SK-MEL-5 (cell line): ENCODE measurements around the gene PPP1R12A. TPM values are rescaled to one million over a fixed set of nuclear protein-coding genes. Genes with fewer than 3 reads are reported as not detected.

ENCODE experiments used
- DNase-seq: peaks from one replicate; pipeline ENCODE4 v3.0.0-alpha.2; 2016; ENCODE audit warnings: low read depth, low spot score
- in situ Hi-C: cut with HindIII; loops from 2 replicates; pipeline ENCODE4 v1.10.0; 2016; ENCODE audit warnings: low sequenced_read_pairs, high pct_unique_total_duplicates, low pct_unique_long_range_greater_than_20kb
- small RNA-seq, 2 experiments: library from RNA; depleted of rRNA; stranded (forward); fragments of <200 nt; gene quantifications; one replicate each; pipeline ENCODE3, GENCODE V24; 2014
- total RNA-seq: library from RNA; depleted of rRNA; stranded (reverse); fragments of >200 nt; shearing (Covaris generic); gene quantifications from 2 replicates; pipeline ENCODE4 v1.2.3, GENCODE V29; 2014; rRNA removed

Gene PPP1R12A
- total RNA-seq, 1 experiment from 2014 or later: 44.4 TPM

DNA sequence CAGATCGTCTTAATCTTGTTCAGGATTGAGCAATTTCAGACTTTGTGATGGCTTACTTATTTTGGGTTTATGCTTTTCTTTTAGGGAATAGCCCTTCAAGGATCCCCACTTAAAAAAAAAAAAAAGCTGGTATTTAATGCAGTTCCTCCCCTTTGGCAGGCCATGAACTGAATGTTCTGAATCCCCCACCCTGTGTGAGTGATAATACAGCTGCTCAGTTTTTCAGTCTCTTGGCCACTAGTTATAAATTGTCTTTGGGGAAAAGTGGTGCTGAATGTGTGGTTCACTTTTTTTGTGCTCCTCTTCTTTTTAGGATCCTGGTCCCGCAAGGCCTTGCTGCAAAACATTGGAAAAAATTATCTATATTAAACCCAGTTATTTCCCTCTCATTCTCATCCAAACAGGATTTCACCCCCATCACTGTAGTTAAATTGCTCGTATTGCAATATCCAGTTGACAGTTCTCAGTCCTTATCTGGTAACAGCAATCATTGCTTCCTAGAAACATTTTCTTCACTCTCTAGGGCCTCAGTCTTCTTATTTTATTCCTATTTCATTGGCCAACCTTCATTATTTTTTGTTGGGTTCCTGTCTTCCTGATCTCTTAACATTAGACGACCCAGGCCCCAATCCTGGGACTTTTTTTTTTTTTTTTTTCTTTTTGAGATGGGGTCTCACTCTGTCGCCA is 171.0 kb downstream of the PPP1R12A start:
- in situ Hi-C loops: no loop called here
- no peak for DNase-seq

DNA sequence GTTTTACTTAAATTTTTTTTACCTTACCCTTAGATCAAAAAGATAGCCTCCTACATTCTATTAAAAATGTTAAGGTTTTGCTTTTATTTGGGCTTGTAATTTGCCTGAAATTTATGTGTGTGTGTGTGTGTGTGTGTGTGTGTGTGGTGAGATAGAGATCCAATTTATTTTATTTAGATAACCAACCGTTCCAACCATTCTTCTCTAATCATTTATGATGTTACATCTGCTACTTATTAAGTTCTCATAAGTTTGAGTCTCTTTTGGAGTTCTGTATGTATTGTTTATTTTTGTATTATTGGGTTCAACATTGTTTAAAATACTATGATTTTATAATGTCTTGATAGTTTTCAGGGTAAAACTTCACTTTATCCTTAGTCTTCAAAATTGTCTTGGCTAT is 173.6 kb downstream of the PPP1R12A start:
- no peak for DNase-seq
- in situ Hi-C loops: no loop called here

DNA sequence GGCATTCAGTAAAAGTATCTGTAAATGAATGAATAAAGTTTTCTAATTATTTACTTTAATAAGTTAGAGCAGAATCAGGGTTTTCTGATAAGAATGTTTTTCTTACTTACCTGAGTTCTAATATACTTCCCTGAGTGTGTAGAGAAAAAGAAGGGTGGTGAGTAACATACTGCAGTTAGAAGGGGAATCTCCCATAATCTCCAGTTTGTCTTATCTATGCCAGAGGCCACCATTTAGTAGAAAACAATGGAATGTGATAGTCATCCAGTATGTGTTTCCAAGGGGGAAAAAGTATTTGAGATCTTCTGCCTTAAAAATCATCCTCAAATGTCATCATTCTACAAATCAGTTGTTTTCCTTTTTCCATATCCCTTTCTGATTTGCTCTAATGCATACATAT is 187.6 kb downstream of the PPP1R12A start:
- DNase-seq: no peak

DNA sequence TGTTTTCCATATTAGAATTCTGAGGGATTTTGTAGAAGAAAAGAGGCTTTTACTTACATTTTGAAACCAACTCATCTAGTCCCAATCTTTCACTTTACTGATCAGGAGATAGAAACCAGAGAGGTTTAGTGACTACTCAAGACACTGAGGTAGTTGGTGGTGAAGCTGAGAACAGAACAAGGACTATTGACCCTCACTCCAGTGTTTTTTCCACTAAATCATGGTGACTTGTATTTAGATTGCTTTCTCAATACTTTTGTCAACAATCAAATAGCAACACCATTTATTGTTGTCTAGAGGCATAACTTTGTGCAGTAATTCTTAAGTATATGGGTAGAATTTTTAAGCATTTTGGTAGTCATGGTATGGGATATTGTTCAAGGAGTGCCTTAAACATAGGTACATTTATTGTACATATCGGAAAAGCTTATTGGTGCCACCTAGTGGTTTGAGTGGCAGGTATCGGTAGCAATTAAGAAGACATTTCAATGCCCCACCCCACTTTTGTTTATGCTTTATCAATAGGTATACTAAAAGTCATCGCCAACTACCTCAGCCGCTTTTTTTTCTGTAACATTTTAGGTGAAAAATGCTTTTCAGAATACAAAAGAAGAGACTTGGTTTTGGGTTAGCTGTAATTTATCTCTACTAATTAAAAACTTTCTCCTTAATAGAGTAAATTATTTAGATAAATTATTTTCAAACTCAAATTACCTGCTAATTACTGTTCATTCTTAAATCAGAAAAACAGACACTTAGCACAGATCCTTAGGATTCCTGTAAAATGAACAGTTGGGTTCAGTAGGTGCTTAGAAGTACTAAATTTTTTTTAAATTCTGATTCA is 196.8 kb downstream of the PPP1R12A start:
- peak; percentile 75 for DNase-seq
- in situ Hi-C loops: no loop called here

More for the DNA sequence above, 187.6 kb downstream of the PPP1R12A start:
- in situ Hi-C loops: no loop called here

DNA sequence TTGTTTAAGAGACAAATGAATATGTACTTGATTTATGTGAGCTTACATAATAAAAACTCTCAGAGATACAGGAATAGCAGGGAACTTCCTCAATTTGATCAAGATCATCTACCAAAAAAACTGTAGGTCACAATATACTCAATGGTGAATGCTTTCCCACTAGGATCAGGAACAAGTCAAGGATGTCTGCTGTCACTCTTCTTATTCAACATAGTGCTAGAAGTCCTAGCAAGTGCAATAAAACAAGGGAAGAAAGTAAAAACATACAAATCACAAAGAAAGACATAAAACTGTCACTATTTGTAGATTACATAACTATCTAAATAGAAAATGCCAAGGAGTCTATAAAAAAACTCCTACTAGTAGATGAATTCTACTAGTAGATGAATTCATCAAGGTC is 202.3 kb downstream of the PPP1R12A start:
- in situ Hi-C loops: no loop called here

DNA sequence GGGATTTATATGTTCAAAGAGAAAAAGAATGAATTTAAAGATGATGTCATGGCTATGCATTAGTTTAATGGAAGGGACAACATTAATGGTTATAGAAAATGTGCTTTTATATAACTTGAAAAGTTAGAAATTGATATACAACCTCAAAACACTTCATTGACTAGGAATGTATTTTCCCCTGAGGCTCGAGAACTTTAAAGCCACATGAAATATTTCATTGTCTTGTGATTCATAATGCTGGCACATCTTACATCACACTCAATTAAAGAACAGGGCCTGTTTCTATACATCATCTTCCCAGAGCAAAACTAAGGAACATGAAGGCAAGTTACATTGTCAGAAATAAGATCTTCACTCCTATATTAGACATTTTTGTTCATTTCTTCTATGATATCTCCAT is 208.9 kb downstream of the PPP1R12A start:
- DNase-seq: peak; percentile 50
- in situ Hi-C loops: no loop called here

More for the DNA sequence above, 202.3 kb downstream of the PPP1R12A start:
- no peak for DNase-seq

Small RNA genes within 50 kb of the gene (small RNA-seq; reads per million reads assigned to genes)
- 0 to 0.10 reads per million in 2 experiments for gene RNA5SP363

Other genes starting within 250 kb of the PPP1R12A start
- 11.3 and 22.6 TPM in 2 replicates for gene PAWR, start 244.1 kb downstream of the PPP1R12A start, total RNA-seq
- 2.7 and 3.1 TPM in 2 replicates for gene OTOGL, start 164.4 kb upstream of the PPP1R12A start, total RNA-seq